ENCODE results near the gene MOGAT2.

MOGAT2 gene

GRCh38 chr11:75781831-75782230, 64.2 kb downstream of the MOGAT2 start:
- no peak for DNase-seq

All from NCI-H510A (cell line).